GM19467 (cell line): ENCODE results near the gene DIPK1A.
A peak's percentile ranks its signal among the peaks of the same experiment; 100 is the strongest.

ENCODE experiments used
- ATAC-seq: cut with Tn5 transposase; IDR thresholded peaks from one replicate; pipeline ENCODE4 v1.9.1; 2021; ENCODE audit warnings: mild to moderate bottlenecking, moderate library complexity; ENCODE audit not compliant: unreplicated experiment

Gene DIPK1A

DNA sequence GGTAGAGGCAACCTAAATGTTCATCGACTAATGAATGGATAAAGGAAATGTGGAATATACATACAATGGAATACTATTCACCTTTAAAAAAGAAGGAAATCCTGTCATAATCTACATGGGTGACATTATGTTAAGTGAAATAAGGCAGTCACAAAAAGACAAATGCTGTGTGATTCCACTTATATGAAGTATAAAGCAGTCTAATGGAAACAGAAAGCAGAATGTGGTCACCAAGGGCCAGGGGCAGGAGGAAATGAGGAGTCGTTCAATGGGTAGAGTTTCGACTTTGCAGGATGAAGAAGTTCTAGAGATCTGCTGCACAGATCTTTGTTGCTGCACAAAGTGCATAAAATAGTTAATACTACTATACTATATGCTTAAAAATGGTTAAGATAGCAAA is 7.8 kb downstream of the DIPK1A start:
- peak; percentile 81 for ATAC-seq

DNA sequence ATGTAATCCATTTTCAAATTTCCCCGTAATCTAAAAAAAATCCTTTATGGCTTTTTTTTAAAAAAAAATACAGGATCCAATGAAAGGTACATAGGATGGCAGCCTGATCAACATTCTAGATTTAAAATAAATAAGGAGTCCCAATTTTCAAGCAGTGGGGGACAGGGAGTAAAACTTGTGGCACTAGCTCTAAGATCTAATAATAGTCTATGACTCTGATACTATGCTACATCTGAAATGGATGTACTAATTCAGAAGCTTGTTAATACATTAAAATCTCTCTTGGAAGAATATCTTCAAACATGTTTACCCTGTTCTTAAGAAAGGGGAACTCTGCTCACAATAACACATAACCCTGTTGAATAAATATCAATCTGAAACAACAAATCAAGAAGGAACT is 8.5 kb downstream of the DIPK1A start:
- ATAC-seq: no peak

DNA sequence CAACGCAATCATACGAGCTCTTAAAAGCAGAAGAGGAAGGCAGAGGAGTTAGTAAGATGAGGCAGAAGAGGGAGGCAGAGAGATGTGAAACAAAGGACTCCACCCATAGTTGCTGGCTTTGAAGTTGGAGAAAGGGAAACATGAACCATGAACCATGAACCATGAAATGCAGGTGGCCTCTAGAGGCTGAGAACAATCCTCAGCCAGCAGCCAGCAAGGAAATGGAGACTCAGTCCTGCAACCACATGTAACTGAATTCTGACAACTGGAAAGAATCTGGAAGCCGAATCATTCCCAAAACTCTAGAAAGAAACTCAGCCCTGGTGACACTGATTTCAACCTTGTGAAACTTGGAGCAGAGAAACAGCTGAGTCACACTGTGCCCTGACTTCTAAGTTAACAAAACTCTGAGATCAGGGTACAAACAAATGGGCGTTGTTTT is 10.1 kb downstream of the DIPK1A start:
- ATAC-seq: peak; percentile 41

DNA sequence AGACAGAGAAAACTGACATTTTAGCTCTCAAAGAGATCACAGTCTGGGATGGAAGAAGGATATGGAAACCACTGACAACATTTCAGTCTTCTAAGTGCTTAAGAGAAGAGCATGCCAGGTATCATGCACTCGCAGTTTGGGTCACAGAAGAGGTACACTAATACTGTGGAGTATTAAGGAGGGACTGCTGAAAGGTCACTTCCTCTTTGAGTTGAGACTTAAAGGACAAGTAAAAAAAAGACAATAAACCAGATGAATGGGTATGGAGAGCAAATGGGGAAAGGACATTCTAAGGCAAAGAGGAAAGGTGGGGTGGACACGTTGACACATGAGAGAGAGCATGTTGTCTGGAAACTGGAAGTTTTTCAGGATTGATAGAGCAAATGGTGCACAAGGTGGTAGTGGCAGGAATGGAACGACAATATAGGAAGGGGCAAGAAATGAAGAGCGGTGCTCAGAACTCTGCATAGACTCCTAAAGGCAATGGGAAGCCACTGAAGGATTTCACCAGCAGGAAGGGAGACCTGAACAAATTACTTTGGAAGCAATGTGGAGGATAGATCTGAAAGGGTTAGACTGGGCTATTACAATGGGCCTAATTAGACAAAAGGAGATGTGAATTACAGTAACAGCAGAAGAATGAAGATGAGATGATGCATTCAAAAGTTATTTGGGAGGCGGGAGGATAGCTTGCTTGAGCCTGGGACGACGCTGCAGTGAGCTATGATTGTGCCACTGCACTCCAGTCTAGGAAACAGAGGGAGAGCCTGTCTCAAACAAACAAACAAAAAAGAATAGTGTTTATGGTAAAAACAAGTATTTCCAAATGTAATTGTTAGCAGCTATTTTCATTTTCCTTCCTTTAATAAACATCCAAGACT is 11.1 kb downstream of the DIPK1A start:
- ATAC-seq: no peak

DNA sequence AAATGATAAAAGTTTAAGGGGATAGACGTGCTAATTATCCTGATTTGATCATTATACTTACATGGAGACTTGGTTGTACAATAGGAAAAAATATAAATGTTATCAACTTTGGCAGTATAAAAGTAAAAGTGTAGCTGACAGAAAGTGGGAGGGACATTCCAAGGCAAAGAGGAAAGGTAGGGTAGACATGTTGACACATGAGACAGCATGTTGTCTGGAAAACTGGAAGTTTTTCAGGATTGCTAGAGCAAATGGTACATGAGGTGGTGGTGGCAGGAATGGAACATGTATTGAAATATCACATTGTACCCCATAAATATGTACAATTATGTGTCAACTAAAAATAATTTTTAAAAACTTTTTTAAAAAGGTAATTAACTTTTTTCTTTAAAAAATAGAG is 13.2 kb downstream of the DIPK1A start:
- ATAC-seq: no peak

DNA sequence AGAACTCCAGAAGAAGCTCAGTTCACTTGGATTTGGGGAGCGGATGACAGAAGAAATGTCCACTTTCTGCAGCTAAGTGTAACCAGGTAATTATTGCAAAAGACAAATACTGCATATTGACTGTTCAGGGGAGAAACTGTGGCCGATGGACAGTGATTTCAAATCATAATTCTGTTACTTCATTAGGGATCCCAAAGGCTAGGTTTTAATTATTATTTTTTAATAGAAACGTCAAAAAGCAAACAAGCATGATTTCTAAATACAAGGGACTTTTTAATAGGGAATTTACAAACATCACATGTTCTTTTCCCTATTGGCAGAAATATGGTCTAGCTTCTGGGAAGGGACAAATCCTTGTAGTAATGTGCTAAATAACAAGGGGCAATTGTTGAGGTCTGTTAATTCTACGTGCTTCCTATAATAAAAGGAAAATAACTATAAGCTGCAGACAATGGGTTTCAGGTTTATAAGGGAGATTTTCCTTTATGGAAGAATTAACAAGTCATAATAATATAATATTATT is 15.5 kb downstream of the DIPK1A start:
- no peak for ATAC-seq

DNA sequence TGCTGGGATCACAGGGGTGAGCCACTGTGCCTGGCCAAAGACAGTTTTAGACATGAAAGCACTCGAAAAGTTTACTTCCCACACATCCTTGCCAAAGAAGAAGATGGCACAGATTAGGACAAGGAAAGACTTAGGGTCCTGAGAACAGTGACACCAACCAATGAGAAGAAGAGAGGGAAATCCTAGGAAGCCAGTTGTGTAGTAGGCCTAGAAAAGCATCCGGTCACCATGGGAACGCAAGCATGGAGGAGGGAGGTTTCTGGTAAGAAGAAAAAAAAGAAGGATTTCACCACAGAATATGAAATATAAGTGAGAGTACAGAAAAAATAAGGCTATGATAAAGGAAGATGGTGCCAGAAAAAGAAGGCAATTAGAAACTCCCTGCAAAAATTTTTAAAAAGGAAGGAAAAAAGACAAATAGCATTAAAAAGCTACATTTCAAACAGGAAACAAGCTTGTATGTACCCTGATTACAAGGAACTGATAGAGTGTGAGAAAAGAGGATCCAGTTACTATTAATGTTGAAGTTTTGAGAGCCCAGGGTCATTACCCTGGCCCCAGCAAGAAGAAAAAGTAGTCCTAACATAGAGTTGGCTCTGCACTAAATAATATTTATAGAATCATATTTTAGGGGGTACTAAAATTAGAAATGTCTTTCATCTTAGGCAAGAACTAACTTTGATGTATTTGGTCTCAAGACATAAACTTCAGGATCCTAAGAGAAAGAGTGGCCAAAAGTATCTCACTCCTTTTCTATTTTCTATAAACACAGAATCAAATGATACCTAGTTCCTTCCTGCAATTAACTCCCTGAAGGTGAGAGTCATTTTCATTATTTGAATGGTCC is 16.1 kb downstream of the DIPK1A start:
- ATAC-seq: no peak

DNA sequence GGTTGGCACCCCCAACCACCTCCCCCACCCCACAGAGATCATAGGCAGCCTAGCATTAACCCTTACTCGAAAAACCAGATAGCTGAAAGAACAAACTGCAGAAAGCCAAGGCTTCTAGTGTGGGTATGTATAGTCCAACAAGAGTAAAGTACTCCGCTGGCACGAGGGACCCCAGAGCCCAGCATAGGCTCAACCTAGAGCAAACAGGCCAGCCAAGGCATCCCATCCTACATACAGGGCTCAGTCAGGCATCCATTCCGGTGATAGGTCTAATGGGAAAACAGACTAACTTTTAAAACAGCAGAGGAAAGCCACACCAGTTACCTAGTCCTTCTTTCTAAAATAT is 17.8 kb downstream of the DIPK1A start:
- ATAC-seq: no peak

DNA sequence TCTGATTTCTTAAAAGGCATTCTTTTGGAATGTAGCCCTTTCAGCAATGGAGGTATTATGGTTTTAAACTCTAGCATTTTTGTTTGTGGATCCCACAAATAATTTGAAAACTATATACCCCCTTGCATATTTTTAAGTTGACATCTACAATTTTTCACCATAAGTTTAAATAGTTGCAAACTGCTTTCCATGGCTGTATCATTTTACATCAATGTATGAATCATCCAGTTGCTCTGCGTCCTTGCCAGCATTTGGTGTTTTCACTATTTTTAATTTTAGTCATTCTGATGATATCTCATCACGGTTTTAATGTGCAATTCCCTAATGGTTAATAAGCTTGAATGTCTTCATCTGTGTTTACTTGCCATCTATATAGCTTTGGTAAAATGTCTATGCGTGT is 20.7 kb downstream of the DIPK1A start:
- ATAC-seq: no peak

DNA sequence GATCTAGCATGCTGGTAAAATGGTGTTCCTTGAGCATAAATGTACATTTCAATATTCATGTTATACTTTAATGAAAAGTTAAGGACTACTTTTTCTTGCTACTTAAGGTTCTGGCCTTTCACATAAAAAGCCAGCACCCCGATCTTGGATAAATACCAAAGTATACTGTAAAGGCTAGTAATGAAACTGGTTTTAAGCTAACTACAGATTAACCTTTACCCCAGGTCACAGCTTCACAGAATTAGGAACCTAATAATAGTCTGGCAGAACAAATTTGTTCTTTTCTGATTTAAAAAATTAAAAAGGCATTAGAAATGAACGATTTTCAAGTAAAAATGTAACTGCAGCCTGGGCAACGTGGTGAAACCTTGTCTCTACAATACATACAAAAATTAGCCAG is 23.5 kb downstream of the DIPK1A start:
- ATAC-seq: no peak

DNA sequence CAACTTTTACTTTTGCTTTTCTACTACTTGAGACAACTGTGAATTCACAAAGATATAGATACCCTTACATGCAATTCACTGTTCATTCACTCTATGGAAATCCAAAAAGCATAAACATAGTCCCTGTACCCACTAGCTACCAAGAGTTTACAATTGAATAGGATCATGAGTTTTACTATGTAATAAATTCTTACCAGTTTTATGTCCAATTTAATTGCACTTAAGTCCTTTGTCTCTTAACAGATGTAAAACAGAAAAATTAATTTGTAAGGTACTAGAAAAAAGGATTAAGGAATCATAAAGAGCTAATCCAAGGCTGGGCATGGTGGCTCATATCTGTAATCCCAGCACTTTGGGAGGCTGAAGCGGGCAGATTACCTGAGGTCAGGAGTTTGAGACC is 24.4 kb downstream of the DIPK1A start:
- no peak for ATAC-seq

DNA sequence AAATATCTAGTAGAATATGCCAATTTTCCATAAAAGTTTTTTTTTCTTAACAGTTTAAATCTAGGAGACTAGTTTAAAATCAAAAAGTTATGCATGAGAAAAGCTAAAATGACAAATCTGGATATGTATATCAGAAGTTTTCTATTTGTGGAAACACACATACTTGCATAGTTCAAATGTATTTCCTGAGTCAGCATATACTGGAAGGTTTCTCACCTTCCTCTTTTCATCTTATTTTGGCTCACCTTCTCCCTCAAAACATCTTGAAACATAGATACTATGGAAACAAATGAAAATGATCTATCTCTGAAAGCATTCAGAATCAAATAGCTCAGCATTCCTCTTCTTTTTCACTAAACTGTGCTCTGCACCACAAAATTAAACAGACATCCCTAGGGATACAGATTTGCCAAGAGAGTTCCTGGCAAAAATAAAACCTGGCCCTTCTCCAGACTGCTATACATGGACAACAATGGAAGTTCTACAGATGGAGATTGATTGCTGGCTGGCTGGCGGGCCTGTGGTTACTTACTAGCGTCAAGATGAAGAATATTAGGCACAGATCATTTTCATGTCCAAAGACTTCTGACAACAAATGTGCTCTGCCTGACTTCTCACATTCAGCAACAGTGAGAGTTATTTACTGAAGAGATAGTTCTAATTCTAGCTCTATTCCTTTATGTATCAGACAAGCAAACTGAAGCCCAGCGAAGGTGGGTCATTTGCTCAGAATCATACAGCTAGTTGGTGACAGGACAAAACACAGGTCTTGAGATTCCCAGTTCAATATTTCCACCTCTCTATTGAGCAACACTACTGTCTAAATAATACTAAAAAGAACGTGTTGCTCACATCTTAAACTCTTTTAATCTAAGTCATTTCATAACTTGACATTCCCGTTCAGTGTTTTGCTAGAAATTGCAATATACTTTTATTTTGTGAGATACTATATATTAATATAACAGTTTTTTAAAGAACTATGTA is 26.6 kb downstream of the DIPK1A start:
- no peak for ATAC-seq

DNA sequence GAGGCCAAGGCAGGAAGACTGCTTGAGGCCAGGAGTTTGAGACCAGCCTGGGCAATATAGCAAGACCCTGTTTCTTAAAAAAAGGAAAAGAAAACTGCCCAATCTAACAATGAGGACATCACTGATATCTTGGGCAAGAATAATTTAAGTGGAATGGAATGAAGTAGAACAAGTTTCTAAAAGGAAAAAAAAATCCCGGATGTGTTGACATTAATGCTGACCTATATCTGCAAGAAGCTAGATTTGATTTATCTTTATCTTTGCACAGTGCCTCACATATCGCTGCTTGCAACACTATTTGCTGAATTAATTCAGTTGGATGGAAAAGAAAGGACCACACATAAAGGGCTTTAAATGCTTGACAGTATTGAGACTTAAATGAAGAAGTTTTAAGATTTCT is 27.8 kb downstream of the DIPK1A start:
- no peak for ATAC-seq

DNA sequence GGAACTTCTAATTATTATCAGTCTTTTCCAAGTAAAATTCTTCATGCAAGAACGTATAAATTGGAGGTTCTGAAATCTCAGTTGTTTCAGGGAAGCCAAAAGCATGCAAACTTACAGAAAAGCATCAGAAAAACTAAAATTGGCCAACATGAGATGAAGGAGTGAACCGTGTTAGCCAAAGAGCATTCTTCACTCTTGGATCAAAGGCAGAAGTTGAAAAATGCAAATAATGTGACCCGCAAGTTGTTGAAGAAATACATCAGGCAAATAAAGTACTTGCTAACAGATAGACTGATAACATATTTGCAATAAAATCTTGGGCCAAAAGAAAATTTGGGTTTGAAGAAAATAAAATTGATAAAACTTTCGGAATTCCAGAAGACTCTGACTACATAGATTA is 29.6 kb downstream of the DIPK1A start:
- ATAC-seq: no peak

DNA sequence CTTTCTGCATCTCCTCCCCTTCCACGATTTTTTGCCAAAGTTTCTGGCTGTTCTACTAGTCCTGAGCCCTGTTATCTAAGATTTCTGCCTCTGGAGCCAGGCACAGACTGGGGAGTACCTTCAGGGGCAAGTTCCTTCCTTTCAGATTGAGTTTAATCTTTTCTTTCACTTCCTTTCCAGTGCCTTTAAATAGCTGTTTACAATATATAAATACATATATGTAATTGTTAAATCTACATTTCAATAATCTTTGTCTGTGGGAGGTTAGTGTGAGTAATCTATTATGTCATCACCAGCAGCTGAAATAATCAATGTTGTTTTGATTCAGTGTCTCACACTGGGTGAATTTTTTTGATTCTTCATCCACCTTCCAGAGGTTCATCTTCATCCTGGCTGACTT is 31.8 kb downstream of the DIPK1A start:
- ATAC-seq: no peak

DNA sequence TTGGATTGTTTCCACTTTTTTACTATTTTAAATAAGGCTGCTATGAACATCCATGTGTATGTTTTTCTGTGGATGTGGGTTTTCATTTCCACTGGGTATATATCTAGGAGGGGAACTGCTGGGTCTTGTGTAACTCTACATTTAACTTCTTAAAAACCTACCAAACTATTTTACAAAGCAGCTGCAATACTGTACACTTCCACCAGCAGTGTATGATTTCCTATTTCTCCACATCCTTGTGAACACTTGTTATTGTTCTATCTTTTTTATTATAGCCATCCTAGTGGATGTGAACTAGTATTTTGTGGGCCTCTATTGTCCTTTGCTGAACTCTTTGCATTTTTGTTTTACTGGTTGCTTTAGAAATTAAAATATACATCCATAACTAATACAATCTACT is 33.4 kb downstream of the DIPK1A start:
- no peak for ATAC-seq

DNA sequence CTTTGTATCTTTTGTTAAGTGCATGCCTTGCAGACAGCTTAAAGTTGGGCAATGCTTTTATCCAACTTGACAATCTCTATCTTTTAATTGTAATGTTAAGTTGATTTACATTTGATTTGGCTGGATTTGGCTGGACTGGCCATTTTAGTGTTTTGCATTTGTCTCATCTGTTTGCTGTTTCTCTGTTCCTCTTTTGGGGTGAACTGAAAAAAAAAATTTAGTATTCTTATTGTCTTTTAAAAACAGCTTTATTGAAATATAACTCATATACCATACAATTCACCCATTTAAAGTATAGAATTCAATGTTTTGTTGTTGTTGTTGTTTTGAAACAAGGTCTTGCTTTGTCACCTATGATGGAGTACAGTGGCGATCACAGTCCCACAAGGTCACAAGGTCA is 34.4 kb downstream of the DIPK1A start:
- no peak for ATAC-seq

DNA sequence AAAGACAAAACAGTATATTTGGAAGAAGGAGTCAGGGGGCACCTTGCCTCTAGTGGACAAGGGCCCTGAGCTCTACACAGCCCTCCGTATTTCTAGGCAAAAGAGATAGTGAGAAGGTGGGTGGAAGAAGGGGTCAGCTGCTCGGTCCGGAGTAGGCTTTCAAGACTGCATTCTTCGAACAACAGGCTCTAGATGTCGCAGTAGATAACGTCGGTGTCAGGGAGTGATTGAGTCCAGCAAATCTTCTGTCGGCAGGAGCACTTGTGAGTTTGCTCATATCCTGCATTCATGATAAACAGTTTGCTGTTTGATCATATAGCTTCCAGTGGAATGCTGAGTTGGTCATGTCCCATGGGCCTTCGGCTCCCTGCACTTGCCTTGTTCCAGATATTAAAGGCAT is 36.8 kb downstream of the DIPK1A start:
- no peak for ATAC-seq

DNA sequence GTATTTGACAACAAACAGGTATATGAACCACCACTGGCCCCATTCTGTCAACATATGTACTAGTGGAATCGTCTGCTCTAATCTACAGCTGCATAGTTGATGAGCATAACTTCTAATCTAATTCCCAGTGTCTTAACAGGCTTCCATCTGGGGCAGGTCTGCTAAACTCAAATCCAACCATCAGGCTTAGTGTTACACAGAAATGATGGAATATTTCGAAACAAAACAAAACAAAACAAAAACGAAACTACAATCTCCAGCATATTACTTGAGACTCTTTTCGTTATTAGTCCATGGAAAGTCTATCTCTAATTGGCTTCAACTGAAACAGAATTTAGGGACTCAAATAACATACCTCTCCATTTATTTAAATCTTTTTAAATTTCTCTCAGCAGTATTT is 37.6 kb downstream of the DIPK1A start:
- no peak for ATAC-seq

DNA sequence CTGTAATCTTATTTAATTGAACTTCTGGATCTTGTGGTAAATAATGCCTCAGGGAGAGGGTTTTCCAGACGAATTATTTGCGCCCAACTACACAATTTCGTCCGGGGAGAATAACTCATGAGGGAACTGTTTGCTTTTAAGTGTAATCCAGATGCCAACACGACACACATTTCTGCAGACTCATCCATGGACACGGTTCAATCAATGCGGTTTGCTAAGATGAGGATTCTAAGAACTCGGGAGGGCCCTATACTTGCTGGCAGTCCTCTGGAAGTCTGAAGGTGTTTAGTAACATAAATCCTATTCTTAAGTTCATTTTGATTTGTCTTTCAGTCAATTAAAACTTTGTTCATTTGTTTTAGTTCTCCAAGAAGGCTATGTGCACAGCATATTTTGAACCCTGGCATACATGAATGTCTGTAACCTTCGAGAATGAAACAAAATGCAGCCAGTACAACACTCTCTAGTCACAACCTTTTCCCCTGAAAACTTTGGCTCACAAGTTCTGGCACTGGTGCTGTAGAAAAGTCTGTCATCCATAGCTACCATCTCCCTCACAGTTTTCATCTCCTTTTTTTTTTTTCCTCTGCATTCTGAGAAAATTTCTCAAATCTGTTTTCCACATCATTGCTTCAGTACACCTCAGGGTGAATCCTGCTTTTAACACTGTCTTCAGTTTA is 38.8 kb downstream of the DIPK1A start:
- no peak for ATAC-seq
